ENCODE data around the gene GSK3B.
"Not testable (repeated sequence)": the region's sequence is repeated elsewhere in the genome, so short reads cannot be mapped to it uniquely, and the experiment has no call there.

Gene GSK3B

GRCh38 chr3:119927190-119927589 lies 167.1 kb downstream of the GSK3B start:
- DNase-seq, result no peak

GRCh38 chr3:119924111-119925094 lies 169.8 kb downstream of the GSK3B start:
- DNase-seq, result no peak

DNA sequence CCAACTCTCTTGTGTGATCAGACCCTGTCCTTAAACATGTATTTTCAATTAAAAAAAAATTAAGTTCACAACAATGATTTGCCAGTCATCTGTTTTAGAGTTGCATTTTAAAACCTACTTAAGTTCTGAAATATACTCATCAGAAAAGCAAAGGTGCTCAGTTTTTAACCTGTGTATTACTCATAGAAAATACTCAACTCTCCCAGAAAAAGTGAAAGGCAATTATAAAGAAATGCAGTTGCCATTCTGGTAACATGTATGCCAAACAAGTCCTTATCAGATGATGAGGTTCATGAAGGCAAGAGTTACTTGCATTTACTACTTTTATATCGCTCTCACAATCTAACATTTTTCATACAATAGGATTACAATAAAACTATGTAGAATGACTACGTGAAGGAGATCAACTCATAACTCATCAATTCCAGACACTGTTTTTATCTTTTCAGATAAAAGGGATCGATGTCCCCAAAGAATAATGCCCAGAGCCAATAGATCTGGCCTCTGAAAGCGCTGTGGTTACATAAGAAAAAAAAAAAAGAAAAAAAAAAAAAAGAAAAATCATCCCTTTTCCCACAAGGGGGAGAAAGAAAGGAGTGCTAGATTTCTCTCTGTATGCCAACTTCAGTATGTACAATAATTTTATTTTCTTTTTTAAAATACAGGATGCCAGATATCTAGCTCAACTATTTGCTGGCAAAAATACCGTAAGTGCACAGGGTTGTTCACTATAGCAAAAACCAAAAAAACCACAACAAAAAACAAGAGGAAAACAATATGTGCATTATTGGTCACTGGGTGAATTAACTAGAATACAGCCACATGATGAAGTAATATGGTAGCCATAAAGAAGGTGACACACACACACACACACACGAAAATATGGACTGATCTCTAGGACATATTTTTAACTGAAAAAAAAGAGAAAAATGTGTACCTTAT lies 175.0 kb downstream of the GSK3B start:
- DNase-seq, result no peak

GRCh38 chr3:119913021-119913420 lies 181.2 kb downstream of the GSK3B start:
- no peak for DNase-seq

GRCh38 chr3:119912220-119912619 lies 182.0 kb downstream of the GSK3B start:
- DNase-seq, result no peak

DNA sequence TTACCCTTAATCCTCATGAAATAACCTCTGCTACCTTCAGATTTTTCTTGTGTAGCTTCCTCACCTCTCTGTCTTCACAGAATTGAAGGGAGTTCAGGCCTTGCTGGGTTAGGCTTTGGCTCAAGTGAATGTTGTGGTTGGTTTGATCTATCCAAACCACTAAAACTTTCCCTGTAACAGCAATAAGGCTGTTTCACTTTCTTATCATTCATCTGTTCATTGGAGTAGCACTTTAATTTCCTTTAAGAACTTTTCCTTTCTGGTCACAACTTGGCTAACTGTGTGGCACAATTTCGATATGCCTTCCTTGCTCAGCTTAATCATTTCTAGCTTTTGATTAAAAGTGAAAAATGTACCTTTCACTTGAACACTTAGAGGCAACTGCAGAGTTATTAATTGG lies 182.5 kb downstream of the GSK3B start:
- no peak for DNase-seq

DNA sequence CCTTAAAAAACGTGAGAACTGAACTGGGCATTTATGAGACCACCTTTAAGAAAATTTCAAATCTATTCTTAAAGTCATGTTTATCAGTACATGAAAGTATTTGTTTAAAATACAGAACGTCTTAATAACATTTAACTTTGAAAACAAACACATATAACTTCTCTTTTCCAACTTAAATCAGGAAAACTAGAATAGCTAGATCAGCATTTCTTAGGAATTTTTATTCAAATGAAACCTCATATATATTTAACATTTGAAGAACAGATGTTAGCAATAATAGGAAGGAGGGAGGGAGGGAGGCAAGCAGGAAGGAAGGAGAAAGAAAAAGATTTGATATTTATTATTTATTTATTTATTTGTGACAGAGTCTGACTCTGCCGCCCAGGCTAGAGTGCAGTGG lies 192.2 kb downstream of the GSK3B start:
- no peak for DNase-seq

DNA sequence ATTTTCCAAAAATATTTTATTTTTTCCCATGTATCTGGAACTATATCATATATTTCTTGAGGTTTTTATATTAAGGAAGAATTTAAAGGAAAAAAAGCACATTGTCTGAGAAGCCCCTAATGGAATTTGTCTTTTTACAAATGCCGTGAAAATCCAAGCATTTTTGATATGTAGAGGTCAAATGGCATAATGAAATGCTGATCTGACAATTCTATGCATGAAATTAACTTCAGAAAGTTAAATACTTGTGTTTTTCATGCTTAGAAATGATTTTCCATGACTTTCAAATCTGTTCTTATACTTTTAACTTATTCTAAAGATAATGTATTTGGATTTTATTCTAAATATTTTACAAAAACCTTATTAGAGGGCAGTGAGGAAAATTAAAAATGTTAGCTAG lies 193.1 kb downstream of the GSK3B start:
- no peak for DNase-seq

DNA sequence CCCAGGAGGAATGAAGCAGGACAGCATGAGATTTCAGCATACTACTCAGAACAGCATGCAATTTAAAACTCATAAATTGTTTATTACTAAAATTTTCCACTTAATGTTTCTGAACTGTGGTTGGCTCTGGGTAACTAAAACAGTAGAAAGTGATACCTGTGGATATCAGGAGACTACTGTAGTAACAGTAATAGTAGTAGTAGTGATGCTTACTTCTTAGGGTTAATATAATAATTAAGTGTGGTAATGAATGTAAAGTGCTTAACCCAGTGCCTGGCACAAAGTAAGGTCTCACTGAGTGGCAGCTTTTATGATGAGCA lies 195.1 kb downstream of the GSK3B start:
- DNase-seq, result no peak

- DNase-seq, result no peak
Measured at GRCh38 chr3:119898478-119899191, 195.6 kb downstream of the GSK3B start.

GRCh38 chr3:119894195-119894594 lies 200.1 kb downstream of the GSK3B start:
- DNase-seq, result peak; percentile 88 to 94

DNA sequence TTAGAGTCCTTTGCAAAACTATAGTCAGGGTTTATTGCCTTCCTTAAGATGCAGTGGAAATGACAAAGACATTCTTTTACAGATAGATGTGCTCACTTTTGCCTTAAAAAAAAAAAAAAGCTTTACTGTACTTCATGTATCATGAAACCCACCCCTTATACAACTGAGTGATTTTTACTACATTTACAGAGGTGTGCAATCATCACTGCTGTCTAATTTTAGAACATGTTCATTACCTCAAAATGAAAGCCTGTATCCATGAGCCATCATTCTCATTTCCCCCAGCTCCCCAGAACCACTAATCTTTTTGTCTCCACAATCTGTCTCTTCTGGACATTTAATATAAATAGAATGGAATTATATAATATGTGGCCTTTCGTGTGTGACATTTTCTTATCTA lies 200.5 kb downstream of the GSK3B start:
- DNase-seq, result no peak

DNA sequence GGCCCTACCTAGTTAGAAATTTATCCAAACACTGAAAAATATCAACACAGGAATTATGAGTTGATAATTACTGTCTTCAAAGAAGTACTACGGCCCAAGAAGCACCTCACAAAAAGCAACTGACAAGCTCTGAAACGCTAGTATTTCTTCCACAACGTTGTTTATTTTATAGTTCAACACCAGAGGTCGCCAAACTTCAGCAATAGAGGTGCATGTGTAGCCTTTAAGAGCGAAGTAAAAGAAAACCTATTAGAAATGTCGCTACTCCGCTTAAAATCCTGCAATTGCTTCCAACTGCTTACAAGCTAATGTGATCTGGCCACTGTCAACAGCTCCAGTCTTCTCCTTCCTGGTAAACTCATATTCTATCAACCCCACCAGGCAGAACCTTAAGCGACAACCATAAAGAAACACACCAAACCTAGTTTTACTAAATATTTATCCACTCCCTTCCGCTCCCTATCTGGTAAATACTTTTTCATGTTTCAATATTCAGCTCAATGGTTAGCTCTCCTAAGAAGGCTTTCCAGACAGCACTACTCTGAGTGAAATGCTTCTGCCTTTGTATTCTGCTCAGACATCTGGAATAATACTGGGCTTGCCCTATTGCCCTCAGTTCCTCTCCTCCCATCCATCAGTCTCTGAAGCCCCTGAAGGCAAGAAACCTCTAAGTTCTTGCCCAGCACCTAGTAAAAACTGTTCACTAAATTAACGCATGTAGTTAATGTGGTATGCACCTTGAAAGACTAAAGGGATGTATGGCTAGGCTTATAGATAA lies 202.1 kb downstream of the GSK3B start:
- DNase-seq, result peak; percentile 76 to 77

DNA sequence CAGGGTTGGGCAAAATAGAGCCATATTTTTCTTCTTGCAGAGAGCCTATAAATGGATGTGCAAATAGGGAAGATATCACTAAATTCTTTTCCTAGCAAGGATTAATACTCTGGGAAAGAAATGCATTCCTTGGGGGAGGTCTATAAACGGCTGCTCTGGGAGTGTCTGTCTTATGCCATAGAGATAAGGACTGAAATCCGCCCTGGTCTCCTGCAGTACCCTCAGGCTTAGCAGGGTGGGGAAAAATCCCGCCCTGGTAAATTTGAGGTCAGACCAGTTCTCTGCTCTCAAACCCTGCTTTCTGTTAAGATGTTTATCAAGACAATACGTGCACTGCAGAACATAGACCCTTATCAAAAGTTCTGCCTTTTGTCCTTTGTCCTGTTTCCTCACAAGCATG lies 205.6 kb downstream of the GSK3B start:
- DNase-seq, result not testable (repeated sequence)

GRCh38 chr3:119885746-119886530 lies 208.3 kb downstream of the GSK3B start:
- no peak for DNase-seq

DNA sequence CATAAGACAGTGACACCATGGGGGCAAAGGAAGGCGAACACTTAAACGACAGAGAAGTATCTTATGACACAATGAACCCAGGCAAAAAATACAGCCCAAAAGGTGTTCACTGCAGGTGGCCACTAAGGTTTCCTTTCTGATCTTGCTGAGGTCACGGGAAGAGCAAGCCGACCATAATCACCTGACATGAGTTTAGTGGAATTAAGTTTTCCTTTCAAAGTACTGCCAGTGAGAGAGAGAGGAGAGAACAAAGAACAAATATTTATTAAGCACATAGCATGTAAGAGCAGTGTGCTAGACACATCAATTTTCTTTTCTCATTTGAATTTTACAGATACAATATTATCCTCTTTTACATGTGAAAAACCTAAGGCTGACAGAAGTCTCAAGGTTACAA lies 210.1 kb downstream of the GSK3B start:
- no peak for DNase-seq

- DNase-seq, result peak in 1 of 2 experiments; percentile 20
Measured at GRCh38 chr3:119883461-119884160, 210.6 kb downstream of the GSK3B start.

- no peak for DNase-seq
Measured at GRCh38 chr3:119880966-119881365, 213.3 kb downstream of the GSK3B start.

- peak in 1 of 2 experiments; percentile 14 for DNase-seq
Measured at GRCh38 chr3:119873646-119874045, 220.6 kb downstream of the GSK3B start.

GRCh38 chr3:119872773-119873172 lies 221.5 kb downstream of the GSK3B start:
- DNase-seq, result no peak

GRCh38 chr3:119871571-119871970 lies 222.7 kb downstream of the GSK3B start:
- no peak for DNase-seq

Measured in AML-193 (cell line).